Ishikawa (cell line): ENCODE results near the gene TXNDC5.

ENCODE experiments used
- CREB1 ChIP-seq: IDR thresholded peaks from 2 replicates; pipeline ENCODE4 v1.6.1; 2012; ENCODE audit warnings: low read depth
- EP300 ChIP-seq: IDR thresholded peaks from 2 replicates; pipeline ENCODE4 v1.6.1; 2012; ENCODE audit warnings: borderline replicate concordance
- RAD21 ChIP-seq: IDR thresholded peaks from 2 replicates; pipeline ENCODE4 v1.6.1; 2012; ENCODE audit warnings: low read depth
- TAF1 ChIP-seq: IDR thresholded peaks from 2 replicates; pipeline ENCODE4 v1.6.1; 2012; ENCODE audit warnings: low read depth, mild to moderate bottlenecking
- TCF12 ChIP-seq: IDR thresholded peaks from 2 replicates; pipeline ENCODE4 v1.6.1; 2012; ENCODE audit warnings: low read depth
- TF ChIP-seq, protein P1 (sequence below): IDR thresholded peaks from 2 replicates; pipeline ENCODE4 v1.6.1; 2012; ENCODE audit warnings: low read depth, mild to moderate bottlenecking

DNA sequence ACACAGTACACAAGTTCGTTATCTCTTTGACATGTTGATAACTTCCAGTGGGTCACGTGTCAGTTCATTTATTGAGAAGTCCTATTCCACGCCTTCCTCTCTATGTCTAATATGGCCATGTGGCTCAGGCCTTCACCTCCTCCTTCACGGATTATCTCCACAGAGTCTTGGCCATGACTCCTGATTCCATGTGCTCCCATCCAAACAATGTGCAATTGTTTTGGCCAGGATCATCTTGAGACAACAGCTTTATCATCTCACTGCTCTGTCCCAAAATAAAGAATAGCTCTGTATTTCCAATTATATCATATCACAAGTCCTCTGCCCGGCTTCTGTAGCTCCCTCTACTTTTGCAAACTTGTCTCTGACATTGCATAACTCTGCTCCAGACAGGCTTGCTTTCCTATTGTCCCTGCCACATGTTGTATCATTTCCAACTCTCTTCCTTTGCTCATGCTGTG is 11.1 kb upstream of the TXNDC5 start:
- TF ChIP-seq TAF1 (no peak), RAD21 (no peak), EP300 (no peak), CREB1 (no peak), TCF12 (no peak)
- TF ChIP-seq, protein P1, sequence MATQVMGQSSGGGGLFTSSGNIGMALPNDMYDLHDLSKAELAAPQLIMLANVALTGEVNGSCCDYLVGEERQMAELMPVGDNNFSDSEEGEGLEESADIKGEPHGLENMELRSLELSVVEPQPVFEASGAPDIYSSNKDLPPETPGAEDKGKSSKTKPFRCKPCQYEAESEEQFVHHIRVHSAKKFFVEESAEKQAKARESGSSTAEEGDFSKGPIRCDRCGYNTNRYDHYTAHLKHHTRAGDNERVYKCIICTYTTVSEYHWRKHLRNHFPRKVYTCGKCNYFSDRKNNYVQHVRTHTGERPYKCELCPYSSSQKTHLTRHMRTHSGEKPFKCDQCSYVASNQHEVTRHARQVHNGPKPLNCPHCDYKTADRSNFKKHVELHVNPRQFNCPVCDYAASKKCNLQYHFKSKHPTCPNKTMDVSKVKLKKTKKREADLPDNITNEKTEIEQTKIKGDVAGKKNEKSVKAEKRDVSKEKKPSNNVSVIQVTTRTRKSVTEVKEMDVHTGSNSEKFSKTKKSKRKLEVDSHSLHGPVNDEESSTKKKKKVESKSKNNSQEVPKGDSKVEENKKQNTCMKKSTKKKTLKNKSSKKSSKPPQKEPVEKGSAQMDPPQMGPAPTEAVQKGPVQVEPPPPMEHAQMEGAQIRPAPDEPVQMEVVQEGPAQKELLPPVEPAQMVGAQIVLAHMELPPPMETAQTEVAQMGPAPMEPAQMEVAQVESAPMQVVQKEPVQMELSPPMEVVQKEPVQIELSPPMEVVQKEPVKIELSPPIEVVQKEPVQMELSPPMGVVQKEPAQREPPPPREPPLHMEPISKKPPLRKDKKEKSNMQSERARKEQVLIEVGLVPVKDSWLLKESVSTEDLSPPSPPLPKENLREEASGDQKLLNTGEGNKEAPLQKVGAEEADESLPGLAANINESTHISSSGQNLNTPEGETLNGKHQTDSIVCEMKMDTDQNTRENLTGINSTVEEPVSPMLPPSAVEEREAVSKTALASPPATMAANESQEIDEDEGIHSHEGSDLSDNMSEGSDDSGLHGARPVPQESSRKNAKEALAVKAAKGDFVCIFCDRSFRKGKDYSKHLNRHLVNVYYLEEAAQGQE, result no peak
